Testis (tissue), 2 donors: Measurements from ENCODE around the gene KLF11.

Source experiments
- CTCF ChIP-seq, 3 experiments: fragments of 450-650 bp in 2 of 3; fragments of 200-600 bp in 1 of 3; sonication (generic) in 1 of 3; IDR thresholded peaks; one replicate each; pipeline ENCODE4 v1.5.1; 2016 to 2019; ENCODE audit warnings: antibody characterized with exemption in 3 of 3, mild to moderate bottlenecking in 2 of 3, moderate library complexity in 1 of 3
- POLR2A ChIP-seq: fragments of 450-650 bp; IDR thresholded peaks from one replicate; pipeline ENCODE4 v1.6.1; 2017; ENCODE audit warnings: antibody characterized with exemption, mild to moderate bottlenecking, moderate library complexity

- no peak for TF ChIP-seq CTCF (IDR thresholded peaks at IDR 0.05)
- no peak for TF ChIP-seq POLR2A
Measured at GRCh38 chr2:10063566-10063965, 20.2 kb downstream of the KLF11 start.
